Lower leg skin (tissue), 4 donors: Measurements from ENCODE around the gene ZNHIT1. TPM values are rescaled to one million over a fixed set of nuclear protein-coding genes. Genes with fewer than 3 reads are reported as not detected.
A peak's percentile ranks its signal among the peaks of the same experiment; 100 is the strongest.
"Not testable (repeated sequence)": the region's sequence is repeated elsewhere in the genome, so short reads cannot be mapped to it uniquely, and the experiment has no call there.

Source experiments
- DNase-seq, 2 donors: peaks; one replicate each; pipeline ENCODE4 v3.0.0-alpha.2; 2019; ENCODE audit warnings: low spot score in 2 of 2
- H3K4me3 ChIP-seq: fragments of 200-600 bp; sonication (generic); 2 replicates; pipeline ENCODE4 v1.5.1; 2017; ENCODE audit warnings: mild to moderate bottlenecking, low read depth; ENCODE audit not compliant: poor library complexity, severe bottlenecking
- CTCF ChIP-seq, 3 donors: fragments of 450-650 bp; IDR thresholded peaks; one replicate each; pipeline ENCODE4 v1.5.1; 2016; ENCODE audit warnings: antibody characterized with exemption in 3 of 3, mild to moderate bottlenecking in 3 of 3, moderate library complexity in 2 of 3
- POLR2A ChIP-seq, 2 donors: fragments of 450-650 bp; IDR thresholded peaks; one replicate each; pipeline ENCODE4 v1.6.1; 2016 to 2017; ENCODE audit warnings: antibody characterized with exemption in 2 of 2, mild to moderate bottlenecking in 1 of 2, moderate library complexity in 1 of 2
- WGBS, 2 donors: methylation state at CpG; one replicate each; pipeline ENCODE4 v1.1.5; 2018; 5-methylcytosine and 5-hydroxymethylcytosine counted together
- intact Hi-C: fragments of 100-400 bp; cut with DNase I; formaldehyde crosslinking; loops from one replicate; pipeline ENCODE4 v1.15.0; 2023; ENCODE audit warnings: low total_unique reads
- total RNA-seq, 4 donors: library from RNA; depleted of rRNA; stranded (reverse); fragments of >200 nt; gene quantifications; one replicate each; pipeline ENCODE4 v1.1.0, GENCODE V29; 2016

The ZNHIT1 gene
- total RNA-seq, 4 donors from 2014 or later = 45.3 to 87.6 (median 72.3) TPM

DNA sequence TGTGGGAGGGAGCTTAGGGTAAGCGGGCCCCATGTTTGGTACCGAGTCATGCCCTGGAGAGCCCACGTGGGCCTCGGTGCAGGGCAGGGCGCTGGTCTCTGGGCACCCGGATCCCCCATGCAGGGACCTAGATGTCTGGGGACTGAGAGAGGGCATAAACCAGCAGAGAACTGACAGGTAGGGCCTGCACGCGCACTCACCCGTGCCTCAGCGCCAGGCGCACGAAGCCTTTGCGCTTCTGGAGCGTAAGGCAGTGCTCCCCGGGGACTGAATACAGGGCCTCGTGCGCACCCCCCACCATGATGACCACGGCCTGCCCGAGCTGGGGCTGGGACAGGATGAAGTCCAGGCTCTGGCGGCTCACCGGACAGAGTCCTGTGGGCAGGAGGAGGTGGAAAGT, 20.0 kb upstream of the ZNHIT1 start:
- WGBS, 2 donors = 83 to 84% methylated on average over 20 to 21 of the region's 21 CpGs
- no peak for DNase-seq
- H3K4me3 ChIP-seq = no peak overlapping the region
- intact Hi-C loops = no loop called here
- TF ChIP-seq POLR2A (IDR thresholded peaks at IDR 0.05) = no peak

DNA sequence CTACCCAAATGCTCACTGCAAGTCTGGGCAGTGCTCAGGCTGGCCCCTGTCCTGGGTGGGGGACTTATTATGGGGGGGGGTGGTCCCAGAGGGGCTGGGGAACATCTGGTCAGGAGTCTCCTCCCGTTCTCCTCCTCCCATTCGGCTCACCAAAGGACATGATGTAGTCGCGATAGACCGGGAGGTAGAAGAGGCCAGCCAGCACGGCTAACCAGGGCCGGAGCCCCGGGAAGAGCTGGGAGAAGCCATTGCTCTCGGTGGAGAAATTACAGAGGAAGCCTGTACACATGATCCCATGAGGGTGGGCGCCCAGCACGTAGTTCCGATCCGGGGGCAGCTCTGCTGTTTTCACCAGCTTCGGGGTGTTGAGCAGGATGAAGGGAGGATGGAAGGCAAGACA, 19.5 kb upstream of the ZNHIT1 start:
- H3K4me3 ChIP-seq = no peak overlapping the region
- intact Hi-C loops = no loop called here
- WGBS, 2 donors = 68 to 72% methylated on average over 14 of the region's 14 CpGs
- no peak for TF ChIP-seq CTCF (IDR thresholded peaks at IDR 0.05)
- DNase-seq = no peak

DNA sequence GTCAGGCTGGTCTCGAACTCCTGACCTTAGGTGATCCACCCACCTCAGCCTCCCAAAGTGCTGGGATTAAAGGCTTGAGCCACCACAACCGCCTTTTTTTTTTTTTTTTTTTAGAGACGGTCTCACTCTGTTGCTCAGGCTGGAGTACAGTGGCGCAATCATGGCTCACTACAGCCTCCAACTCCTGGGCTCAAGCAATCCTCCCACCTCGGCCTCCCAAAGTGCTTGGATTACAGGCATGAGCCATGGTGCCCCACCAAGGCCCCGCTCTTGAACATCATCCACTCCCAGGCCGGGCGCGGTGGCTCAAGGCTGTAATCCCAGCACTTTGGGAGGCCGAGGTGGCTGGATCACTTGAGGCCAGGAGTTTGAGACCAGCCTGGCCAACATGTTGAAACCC, 18.4 kb upstream of the ZNHIT1 start:
- H3K4me3 ChIP-seq, DNase-seq, intact Hi-C loops: not testable (repeated sequence)
- WGBS, 2 donors = 92 to 94% methylated on average over 10 of the region's 10 CpGs

DNA sequence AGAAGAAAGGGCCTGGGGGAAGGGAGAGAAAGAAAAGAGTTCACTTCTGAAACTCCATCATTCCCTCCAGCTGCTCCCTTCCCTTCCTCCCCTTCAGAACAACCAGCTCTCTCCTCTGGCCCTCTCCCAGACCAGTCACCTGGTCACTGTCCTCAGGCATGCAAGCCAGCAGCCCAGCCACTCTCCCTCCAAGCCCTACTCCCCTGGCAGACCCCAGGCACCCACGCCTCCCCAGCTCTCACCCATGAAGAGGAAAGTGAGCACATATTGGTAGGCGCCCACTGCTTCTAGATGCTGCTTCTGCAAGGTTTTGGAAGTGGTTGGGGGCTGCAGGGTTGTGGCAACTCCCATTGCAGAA, 17.5 kb upstream of the ZNHIT1 start:
- WGBS, 2 donors = 80% methylated on average over 2 of the region's 2 CpGs
- H3K4me3 ChIP-seq = no peak overlapping the region
- intact Hi-C loops = no loop called here
- no peak for TF ChIP-seq POLR2A (IDR thresholded peaks at IDR 0.05)
- TF ChIP-seq CTCF (IDR thresholded peaks at IDR 0.05) = no peak
- no peak for DNase-seq

GRCh38 chr7:101200862-101201599, 16.9 kb upstream of the ZNHIT1 start, which contains the start of gene MOGAT3:
TSS of gene MOGAT3 (minus strand) at chr7:101201036. CDS start at chr7:101200854, 182 bp downstream.
- intact Hi-C loops = no loop called here
- 35 to 41% methylated on average over 21 of the region's 21 CpGs for WGBS, 2 donors
- TF ChIP-seq CTCF (IDR thresholded peaks at IDR 0.05) = peak in 1 of 3 donors; percentile 17
- no peak for TF ChIP-seq POLR2A (IDR thresholded peaks at IDR 0.05)
- H3K4me3 ChIP-seq = no peak within 1 kb of the TSS
- DNase-seq = no peak

- no peak for DNase-seq
- intact Hi-C loops = no loop called here
- 9 to 11% methylated on average over 46 to 65 of the region's 75 CpGs for WGBS, 2 donors
- H3K4me3 ChIP-seq = no peak overlapping the region
- TF ChIP-seq POLR2A (IDR thresholded peaks at IDR 0.05) (no peak), CTCF (IDR thresholded peaks at IDR 0.05) (no peak)
Observed at GRCh38 chr7:101201695-101202602, 16.0 kb upstream of the ZNHIT1 start.
